Daoy (cell line): Measurements from ENCODE around the gene SCLT1. TPM values are rescaled to one million over a fixed set of nuclear protein-coding genes. Genes with fewer than 3 reads are reported as not detected.

Experiments used
- DNase-seq: peaks from one replicate; pipeline ENCODE4 v3.0.0-alpha.2; 2015; ENCODE audit warnings: low read depth
- total RNA-seq: library from RNA; depleted of rRNA; stranded (reverse); fragments of >200 nt; shearing (Covaris generic); gene quantifications from 2 replicates; pipeline ENCODE4 v1.2.3, GENCODE V29; 2014

The SCLT1 gene
- total RNA-seq, 1 experiment from 2014 or later, result 10.3 TPM

- DNase-seq, result no peak
These were observed 135.1 kb downstream of the SCLT1 start for GRCh38 chr4:128958194-128958593.

- DNase-seq, result no peak
These were observed 135.9 kb downstream of the SCLT1 start for GRCh38 chr4:128957459-128957858.

DNA sequence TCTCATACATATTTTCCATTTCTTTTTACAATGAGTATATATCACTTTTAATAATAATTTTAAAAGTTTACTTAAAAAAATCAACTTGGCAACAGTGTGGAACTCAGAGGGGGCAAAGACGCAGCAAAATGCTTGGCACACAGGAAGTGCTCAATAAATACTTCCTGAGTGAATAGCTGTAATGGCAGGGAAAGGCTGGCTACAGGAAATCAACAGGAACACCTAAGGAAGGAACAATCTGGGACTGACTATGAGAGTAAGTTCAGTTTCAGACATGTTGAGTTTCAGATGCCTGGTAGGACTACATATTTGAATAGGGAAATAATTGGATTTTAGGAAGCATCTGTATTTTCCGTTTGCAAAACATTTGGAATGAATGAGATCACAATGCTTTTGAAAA is 137.6 kb downstream of the SCLT1 start:
- DNase-seq, result no peak

- no peak for DNase-seq
These were observed 138.4 kb downstream of the SCLT1 start for GRCh38 chr4:128954941-128955340.

DNA sequence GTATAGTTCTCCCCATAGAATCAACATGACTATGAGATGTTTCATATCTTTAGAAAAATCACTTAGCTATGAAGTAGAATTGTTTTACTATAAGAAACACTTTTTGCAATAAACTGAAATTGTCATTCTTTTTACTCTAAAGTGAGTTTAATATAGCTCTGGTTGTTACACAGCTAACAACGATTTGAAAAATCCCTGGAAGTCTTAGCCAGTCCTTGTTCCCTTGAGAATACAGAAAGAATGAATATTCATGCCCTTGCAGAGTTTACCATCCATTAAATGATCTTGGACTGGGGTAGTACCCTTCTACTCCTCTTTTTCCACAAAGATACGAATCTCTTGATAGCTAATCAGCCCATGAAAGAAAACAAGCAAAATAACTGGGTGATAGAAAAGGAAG is 142.0 kb downstream of the SCLT1 start:
- no peak for DNase-seq

- no peak for DNase-seq
These were observed 142.5 kb downstream of the SCLT1 start for GRCh38 chr4:128950796-128951195.

DNA sequence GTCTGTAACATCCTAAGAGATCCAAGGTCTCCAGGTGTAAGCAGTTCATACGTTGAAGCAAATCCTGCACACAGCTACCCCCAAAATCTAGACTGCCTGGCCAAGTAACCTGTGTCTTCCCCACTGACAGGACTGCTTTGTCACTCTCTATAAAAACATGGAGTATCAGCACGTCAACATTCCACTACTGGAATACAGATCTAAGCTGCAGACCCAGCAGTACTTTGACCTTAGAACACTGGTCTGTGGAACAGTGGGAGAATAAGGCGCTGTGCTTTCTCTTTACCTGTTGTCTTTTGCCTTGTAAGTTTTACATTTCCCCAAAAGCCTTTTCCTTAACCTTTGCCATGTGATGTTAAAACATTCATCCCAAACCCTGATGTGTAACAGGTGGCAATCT is 146.4 kb downstream of the SCLT1 start:
- DNase-seq, result no peak

- DNase-seq, result no peak
These were observed 150.7 kb downstream of the SCLT1 start for GRCh38 chr4:128942607-128943006.

- peak; percentile 2 for DNase-seq
These were observed 152.4 kb downstream of the SCLT1 start for GRCh38 chr4:128940971-128941370.

- DNase-seq, result no peak
These were observed 163.3 kb downstream of the SCLT1 start for GRCh38 chr4:128930051-128930450.

- DNase-seq, result peak; percentile 0
These were observed 168.4 kb downstream of the SCLT1 start for GRCh38 chr4:128924951-128925350.

- DNase-seq, result no peak
These were observed 171.4 kb downstream of the SCLT1 start for GRCh38 chr4:128921954-128922353.

DNA sequence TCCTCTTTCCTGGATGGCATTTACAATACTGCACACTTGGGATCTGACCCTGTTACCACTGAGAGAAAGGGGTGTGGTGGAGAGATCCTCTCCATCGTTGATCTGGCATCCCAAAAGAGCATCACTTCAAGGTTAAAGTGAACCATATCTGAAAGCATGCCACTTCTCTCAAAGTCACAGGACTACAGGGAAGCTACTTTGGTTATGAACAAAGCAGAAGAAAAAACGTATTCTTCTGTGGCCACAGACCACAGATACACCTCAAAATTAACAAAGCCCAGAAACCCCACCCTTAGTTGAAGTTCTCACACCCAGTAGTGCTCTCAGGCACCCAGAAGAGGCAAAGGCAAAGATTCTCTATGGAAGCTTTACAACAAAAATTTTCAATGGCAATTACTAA is 175.6 kb downstream of the SCLT1 start:
- no peak for DNase-seq

DNA sequence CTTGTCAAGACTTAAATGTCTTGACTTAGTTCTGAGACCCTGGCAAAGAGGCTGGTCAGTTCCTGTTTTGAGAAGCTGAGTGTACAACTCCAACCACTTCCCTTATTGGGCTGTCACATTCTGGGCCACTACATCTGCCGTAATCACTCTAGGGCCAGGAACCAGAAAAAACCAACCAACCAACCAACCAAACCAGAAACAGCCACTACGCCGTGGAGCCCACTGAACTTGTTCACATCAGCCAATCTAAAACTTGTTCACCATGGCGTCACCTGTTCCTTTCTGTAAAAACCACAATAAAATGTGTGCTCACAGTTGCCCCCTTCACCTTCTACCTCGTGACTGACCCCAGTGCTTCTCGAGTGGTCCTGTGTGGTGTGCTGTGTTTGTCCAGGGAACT is 176.5 kb downstream of the SCLT1 start:
- DNase-seq, result no peak

- no peak for DNase-seq
These were observed 177.8 kb downstream of the SCLT1 start for GRCh38 chr4:128915544-128915943.

DNA sequence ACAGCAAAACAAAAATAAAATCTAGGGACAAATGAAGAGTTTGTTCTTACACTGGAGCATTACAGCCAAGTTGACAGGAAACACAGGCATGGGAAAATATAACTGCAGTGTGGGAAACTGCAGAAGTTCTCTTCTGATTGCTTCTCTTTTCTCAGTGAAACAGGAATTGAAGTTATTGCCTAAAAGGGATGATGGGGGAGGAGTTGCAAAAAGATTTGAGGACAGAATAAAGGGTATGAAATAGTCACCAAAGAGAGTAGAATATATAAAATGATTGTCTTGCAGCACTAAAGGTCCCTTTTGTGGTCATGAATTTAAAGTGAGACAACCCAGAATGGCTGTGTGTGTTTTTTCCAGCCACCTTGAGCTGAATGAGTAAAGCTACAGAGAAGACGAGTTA is 180.1 kb downstream of the SCLT1 start:
- no peak for DNase-seq

- no peak for DNase-seq
These were observed 184.6 kb downstream of the SCLT1 start for GRCh38 chr4:128908735-128909134.

DNA sequence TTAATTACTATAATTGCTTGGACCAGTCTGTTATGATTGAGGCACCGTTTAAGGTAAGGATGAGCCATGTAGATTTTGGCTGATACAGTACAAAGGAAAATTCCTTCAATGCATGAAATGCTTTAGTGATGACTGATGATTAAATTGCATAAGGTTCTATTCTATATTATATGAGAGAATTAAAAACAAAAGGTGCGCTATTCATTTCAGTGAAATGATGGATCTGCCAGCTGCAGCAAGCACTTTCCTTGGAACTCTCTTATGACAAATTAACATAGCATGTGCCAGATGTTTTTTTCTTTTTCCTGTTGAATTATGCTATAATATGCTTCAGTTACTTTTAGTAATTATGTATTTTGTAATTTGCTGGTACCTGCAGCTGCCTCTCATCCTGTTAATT is 185.4 kb downstream of the SCLT1 start:
- DNase-seq, result no peak

DNA sequence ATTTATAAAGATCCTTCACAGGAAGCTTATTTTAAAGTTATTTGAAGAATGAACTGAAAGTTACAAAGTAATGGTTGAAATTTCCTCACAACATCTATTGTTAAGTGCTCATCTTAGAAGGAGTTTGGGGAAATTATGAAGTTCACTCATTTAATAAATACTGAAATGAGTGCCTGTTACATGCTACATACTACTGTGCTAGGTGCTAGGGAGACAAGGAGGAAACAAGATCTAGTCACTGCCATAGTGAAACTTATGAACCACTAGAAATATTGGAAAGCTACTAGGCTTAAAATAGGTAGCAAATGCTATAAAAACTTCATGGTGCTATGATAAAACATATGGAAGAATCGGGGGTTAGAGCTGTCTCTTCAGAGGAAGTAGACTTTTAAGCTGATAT is 186.8 kb downstream of the SCLT1 start:
- no peak for DNase-seq

DNA sequence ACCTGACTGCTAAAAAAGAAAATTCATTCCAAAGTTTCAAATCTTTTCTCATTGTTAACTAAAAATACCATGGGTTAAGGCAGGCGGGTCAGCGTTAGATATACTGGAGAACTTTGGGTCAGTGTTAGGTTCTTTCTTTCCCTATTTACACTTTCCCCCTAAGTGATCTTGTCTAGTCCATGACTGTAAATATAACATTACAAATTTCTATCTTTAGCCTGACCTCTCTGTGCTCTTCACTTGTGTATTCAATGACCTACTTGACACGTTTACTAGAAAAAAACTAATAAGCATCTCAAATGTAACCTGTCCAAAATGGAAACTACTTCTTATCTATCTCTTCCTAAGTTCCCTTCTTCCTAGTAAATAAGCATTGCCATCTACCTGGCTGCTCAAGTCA is 188.5 kb downstream of the SCLT1 start:
- DNase-seq, result no peak

DNA sequence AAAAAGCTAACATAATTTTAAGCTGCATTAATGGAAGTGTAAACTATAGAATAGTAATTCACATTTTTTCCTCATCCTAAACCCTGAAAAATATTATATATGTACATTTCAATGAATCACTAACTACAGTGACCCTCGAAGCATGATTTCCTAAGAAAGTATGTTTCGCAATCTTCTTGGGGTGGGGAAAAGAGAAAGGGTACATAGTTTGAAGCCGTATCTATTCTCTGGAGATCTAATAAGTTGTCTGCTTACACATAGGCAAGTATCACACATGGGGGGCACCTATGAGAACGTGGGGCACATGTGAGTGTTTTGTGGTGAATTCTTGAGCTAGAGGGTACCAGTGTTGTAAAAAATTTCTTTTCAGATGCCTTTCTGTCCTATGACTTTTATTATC is 212.7 kb downstream of the SCLT1 start:
- DNase-seq, result no peak

GRCh38 chr4:128879971-128880370 is 213.4 kb downstream of the SCLT1 start:
- no peak for DNase-seq

- no peak for DNase-seq
These were observed 214.1 kb downstream of the SCLT1 start for GRCh38 chr4:128879283-128879682.

- no peak for DNase-seq
These were observed 215.4 kb downstream of the SCLT1 start for GRCh38 chr4:128877934-128878333.

- DNase-seq, result no peak
These were observed 217.1 kb downstream of the SCLT1 start for GRCh38 chr4:128876200-128876599.
